Brain microvascular endothelial cell (primary cell): ENCODE results near the gene GLYR1.

Experiments
- DNase-seq: peaks from one replicate; pipeline ENCODE4 v3.0.0-alpha.2; 2020
- H3K27ac ChIP-seq: fragments of 250-450 bp; sonication (Bioruptor Pico); 2 replicates; pipeline ENCODE4 v1.5.1; 2020; ENCODE audit warnings: mild to moderate bottlenecking, moderate library complexity
- H3K27me3 ChIP-seq: fragments of 250-450 bp; sonication (Bioruptor Pico); replicated peaks from 2 replicates; pipeline ENCODE4 v1.5.1; 2020; ENCODE audit warnings: mild to moderate bottlenecking
- H3K36me3 ChIP-seq: fragments of 250-450 bp; sonication (Bioruptor Pico); replicated peaks from 2 replicates; pipeline ENCODE4 v1.5.1; 2020; ENCODE audit warnings: mild to moderate bottlenecking
- H3K4me3 ChIP-seq: 2 replicates; pipeline ENCODE4 v1.5.1; 2011; ENCODE audit warnings: low read depth, mild to moderate bottlenecking, control low read depth, low read length, moderate library complexity
- in situ Hi-C: cut with HindIII; loops from 2 replicates; pipeline ENCODE4 v1.10.0; 2017; ENCODE audit warnings: low sequenced_read_pairs, low pct_ligation_motif_present
- TF ChIP-seq, protein P1 (sequence below): IDR thresholded peaks from 2 replicates; pipeline ENCODE4 v1.5.1; 2011; ENCODE audit warnings: low read depth, mild to moderate bottlenecking, moderate library complexity, low read length, control low read depth, inconsistent platforms; ENCODE audit errors: missing control alignments

Gene GLYR1

DNA sequence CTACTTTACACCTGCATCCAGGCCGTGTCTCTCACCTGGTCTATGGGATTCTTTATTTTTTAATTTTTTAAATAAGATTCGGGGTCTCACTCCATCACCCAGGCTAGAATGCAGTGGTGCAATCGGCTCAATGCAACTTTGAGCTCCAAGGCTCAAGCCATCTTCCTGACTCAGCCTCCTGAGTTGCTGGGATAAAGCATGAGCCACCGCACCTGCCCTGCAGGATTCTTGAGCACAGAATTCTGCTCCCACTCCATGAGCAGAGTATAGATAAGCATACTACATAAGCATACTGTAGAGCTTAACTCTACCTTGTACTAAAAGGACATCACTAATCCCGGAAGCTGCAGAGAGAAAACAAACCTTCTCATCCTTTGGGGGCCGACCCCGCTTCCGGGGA, 15.5 kb downstream of the GLYR1 start:
- peaks cover 73% of the 10 kb centered on the region for H3K36me3 ChIP-seq
- no peak overlapping the region for H3K27ac ChIP-seq
- no peak for DNase-seq
- H3K4me3 ChIP-seq: no peak overlapping the region
- in situ Hi-C loops: no loop called here
- H3K27me3 ChIP-seq: no peaks in the 10 kb centered on the region
- TF ChIP-seq, protein P1, sequence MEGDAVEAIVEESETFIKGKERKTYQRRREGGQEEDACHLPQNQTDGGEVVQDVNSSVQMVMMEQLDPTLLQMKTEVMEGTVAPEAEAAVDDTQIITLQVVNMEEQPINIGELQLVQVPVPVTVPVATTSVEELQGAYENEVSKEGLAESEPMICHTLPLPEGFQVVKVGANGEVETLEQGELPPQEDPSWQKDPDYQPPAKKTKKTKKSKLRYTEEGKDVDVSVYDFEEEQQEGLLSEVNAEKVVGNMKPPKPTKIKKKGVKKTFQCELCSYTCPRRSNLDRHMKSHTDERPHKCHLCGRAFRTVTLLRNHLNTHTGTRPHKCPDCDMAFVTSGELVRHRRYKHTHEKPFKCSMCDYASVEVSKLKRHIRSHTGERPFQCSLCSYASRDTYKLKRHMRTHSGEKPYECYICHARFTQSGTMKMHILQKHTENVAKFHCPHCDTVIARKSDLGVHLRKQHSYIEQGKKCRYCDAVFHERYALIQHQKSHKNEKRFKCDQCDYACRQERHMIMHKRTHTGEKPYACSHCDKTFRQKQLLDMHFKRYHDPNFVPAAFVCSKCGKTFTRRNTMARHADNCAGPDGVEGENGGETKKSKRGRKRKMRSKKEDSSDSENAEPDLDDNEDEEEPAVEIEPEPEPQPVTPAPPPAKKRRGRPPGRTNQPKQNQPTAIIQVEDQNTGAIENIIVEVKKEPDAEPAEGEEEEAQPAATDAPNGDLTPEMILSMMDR: no peak

DNA sequence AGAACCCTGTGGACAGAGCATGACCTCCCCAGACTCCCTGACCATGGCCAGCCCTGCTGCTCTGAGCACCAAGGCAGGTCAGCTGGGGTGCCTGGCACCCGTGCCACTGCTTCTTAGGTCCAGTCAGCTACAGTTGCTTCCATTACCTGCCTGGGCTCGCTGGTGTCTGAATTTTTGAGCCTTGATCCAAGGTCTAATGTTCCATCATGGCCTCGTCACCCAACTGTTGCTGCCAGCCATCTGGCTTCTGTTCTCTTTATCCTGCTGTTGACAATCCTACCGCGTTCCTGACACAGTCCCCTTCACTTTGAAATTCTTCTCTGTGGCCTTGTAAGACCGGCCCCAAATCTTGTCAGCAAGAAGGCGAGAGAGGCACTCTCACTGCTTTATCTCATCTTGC, 16.7 kb downstream of the GLYR1 start:
- TF ChIP-seq, protein P1: no peak
- Histone ChIP-seq H3K27me3 (no peaks in the 10 kb centered on the region), H3K4me3 (no peak overlapping the region), H3K27ac (no peak overlapping the region), H3K36me3 (peaks cover 73% of the 10 kb centered on the region)
- DNase-seq: no peak
- in situ Hi-C loops: no loop called here

DNA sequence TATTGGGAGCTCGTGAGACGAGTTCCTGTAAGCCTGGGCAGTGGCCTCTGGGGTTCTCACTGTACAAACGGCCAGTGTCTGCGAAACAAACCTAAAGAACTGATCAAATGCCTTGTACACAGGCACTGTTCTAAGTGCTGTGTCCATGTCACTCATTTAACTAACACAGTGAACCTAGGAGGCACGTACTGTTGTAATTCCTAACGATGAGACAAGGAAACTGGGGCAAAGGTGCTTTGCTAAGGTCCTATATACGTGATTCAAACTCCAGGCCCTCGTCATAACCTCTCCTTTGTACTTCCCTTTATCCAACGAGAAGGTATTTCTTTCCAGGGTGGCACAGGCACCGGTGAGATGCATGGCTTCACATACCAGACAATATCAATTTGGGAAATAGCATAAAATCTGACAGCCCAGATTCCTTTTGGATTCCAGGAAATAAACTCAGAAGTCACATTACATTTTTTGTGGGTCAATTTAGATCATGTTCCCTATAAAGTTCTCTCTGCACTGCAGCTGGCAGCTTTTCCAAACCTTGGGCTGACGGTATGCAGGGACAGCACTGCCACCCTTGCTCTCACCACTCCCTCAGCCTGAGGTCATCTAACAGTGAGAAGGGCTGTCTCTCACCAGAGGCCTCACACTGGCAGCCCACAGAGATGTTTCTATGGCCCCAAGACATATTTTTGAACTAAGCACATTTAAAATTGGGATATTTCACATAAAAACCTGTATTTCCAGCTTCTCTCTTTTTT, 18.3 kb downstream of the GLYR1 start:
- in situ Hi-C loops: no loop called here
- H3K27me3 ChIP-seq: no peaks in the 10 kb centered on the region
- no peak for DNase-seq
- no peak overlapping the region for H3K27ac ChIP-seq
- H3K36me3 ChIP-seq: peaks cover 80% of the 10 kb centered on the region
- TF ChIP-seq, protein P1: no peak
- no peak overlapping the region for H3K4me3 ChIP-seq

DNA sequence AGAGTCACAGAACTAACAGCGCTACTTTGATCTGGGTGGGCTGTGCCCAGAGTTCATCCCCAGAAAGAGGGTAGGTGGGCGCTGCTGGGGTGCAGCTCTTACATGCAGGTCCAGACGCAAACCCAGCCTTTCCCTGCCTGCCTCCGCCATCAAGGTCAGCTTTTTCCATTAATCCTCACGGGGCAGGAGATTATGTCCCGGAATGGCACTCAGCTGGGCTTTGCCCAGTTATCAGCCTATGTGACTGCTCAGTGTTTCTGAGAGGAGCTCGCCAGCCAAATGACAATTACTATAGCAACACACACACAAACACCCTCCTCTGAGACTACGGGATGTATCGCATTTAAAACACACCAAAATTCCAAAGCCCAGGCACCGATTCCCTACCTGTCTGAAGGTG, 20.1 kb downstream of the GLYR1 start:
- no peaks in the 10 kb centered on the region for H3K27me3 ChIP-seq
- H3K36me3 ChIP-seq: peaks cover 77% of the 10 kb centered on the region
- in situ Hi-C loops: no loop called here
- TF ChIP-seq, protein P1: no peak
- no peak overlapping the region for H3K4me3 ChIP-seq
- H3K27ac ChIP-seq: no peak overlapping the region
- DNase-seq: no peak

DNA sequence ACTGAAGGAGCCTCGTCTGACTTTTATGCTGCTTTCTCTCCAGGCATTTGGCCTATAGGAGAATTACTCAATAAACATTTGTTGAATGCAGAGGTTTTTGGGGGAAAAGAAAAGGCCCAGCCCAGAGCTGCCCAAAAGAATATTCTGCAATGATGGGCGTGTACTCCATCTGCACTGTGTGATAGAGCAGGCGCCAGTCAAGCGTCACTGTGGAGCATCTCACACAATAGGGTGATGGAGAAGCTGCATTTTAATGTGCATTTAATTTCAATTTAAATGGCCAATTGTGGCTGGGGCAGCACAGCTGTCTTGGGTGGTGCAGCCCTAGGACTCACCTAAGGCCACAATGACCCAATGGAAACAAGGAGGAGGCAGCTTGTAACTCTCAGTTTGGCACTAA, 20.6 kb downstream of the GLYR1 start:
- no peak for DNase-seq
- in situ Hi-C loops: no loop called here
- TF ChIP-seq, protein P1: no peak
- H3K4me3 ChIP-seq: no peak overlapping the region
- no peaks in the 10 kb centered on the region for H3K27me3 ChIP-seq
- H3K27ac ChIP-seq: no peak overlapping the region
- peaks cover 73% of the 10 kb centered on the region for H3K36me3 ChIP-seq

DNA sequence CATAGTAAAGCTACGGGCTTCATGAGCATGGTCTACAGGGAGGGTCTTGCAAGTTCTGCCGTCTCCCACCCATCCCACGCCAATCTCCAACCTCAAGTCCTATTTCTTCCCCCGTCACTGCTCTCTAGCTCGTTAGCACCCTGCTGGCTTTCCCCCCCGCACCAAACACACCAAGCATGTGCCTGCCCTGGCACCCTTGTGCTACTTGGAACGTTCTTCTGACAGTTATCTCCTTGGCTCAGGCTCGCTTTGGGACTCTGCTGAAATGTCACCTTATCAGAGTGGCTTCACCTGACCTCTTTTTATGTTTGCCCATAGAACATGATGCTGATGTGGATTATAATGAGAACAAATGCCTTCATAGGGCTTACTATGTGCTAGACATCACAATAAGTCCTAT, 21.9 kb downstream of the GLYR1 start:
- DNase-seq: no peak
- Histone ChIP-seq H3K27me3 (no peaks in the 10 kb centered on the region), H3K27ac (no peak overlapping the region), H3K36me3 (peaks cover 64% of the 10 kb centered on the region), H3K4me3 (no peak overlapping the region)
- in situ Hi-C loops: no loop called here
- TF ChIP-seq, protein P1: no peak
